Measurements from ENCODE around the gene ALDH1L1. TPM values are rescaled to one million over a fixed set of nuclear protein-coding genes. Genes with fewer than 3 reads are reported as not detected.

ALDH1L1 gene
- total RNA-seq, 1 experiment from 2014 or later = 1.2 TPM

DNA sequence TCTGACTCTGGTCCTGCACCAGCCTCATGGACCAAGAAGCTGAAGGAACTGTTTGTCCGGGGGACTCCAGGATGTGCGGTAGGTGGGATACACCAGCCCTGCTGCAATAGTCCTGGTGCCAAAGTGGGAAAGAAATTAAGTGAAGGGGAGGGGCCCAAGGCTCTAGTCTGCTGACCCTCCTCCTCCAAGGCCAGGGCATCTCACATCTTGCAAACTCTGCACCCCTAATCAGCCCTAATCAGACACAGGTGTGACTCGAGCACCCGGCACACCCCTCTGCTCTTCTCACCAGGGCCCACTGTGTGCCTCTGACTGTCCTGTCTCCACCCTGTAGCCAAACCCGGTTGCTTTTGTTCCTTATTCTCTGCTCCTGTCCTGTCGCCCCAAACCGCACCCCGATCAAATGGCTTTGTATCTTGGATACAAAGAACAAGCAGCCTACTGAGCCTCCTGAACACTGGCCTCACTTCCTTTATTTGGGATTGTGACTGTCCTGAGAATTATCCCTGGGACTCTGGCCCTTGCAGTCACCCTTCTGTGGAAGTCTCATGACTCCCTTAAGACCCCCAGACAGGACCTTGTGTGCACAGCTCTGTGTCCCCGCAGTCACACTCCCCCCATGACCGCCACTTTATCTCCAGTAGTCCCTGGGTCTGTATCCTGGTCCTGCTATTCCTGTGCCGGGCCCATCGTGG lies 69.8 kb downstream of the ALDH1L1 start:
- H3K36me3 Mint-ChIP-seq = no peaks in the 10 kb centered on the region
- POLR2A ChIA-PET = no interaction called here
- CTCF ChIA-PET = no interaction called here

GRCh38 chr3:126109880-126110235 lies 70.5 kb downstream of the ALDH1L1 start:
- ChIA-PET CTCF (interaction anchor here (1.1 kb wide), 1 partner anchor 14 kb away, joined by 3 read pairs; no protein-coding TSS in a partner anchor), POLR2A (no interaction called here)
- DNase-seq (ENCODE audit: low spot score) (no peak), ATAC-seq (no peak)
- H3K4me3 Mint-ChIP-seq = no peak overlapping the region
- TF ChIP-seq ZNF219 (CRISPR knock-in tag; IDR thresholded peaks at IDR 0.05; ENCODE audit: borderline replicate concordance) = no peak
- TF ChIP-seq SOX15 (CRISPR knock-in tag; IDR thresholded peaks at IDR 0.05) = no peak
- no peak for TF ChIP-seq GABPB1 (CRISPR knock-in tag; IDR thresholded peaks at IDR 0.05)
- TF ChIP-seq GRHL2 (CRISPR knock-in tag; IDR thresholded peaks at IDR 0.05; ENCODE audit: insufficient replicate concordance, severe bottlenecking) = no peak
- no peak for TF ChIP-seq SMAD4 (CRISPR knock-in tag; IDR thresholded peaks at IDR 0.05)
- TF ChIP-seq ESRRA (CRISPR knock-in tag; IDR thresholded peaks at IDR 0.05; ENCODE audit: borderline replicate concordance) = no peak
- no peak for TF ChIP-seq NFATC4 (CRISPR knock-in tag; IDR thresholded peaks at IDR 0.05)
- TF ChIP-seq PRRX2 (CRISPR knock-in tag; IDR thresholded peaks at IDR 0.05) = no peak
- TF ChIP-seq, protein P1, sequence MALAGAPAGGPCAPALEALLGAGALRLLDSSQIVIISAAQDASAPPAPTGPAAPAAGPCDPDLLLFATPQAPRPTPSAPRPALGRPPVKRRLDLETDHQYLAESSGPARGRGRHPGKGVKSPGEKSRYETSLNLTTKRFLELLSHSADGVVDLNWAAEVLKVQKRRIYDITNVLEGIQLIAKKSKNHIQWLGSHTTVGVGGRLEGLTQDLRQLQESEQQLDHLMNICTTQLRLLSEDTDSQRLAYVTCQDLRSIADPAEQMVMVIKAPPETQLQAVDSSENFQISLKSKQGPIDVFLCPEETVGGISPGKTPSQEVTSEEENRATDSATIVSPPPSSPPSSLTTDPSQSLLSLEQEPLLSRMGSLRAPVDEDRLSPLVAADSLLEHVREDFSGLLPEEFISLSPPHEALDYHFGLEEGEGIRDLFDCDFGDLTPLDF (CRISPR knock-in tag; IDR thresholded peaks at IDR 0.05) = no peak
- TF ChIP-seq OVOL2 (CRISPR knock-in tag; IDR thresholded peaks at IDR 0.05; ENCODE audit: borderline replicate concordance) = no peak
- TF ChIP-seq ETV6 (CRISPR knock-in tag; IDR thresholded peaks at IDR 0.05) = no peak
- H3K27ac Mint-ChIP-seq = no peak overlapping the region
- H3K4me1 Mint-ChIP-seq = no peaks in the 10 kb centered on the region
- H3K27me3 Mint-ChIP-seq (ENCODE audit: low read depth) = no peaks in the 10 kb centered on the region; the same call in 1 of the 2 replicates
- H3K9me3 Mint-ChIP-seq = no peaks in the 10 kb centered on the region
- H3K36me3 Mint-ChIP-seq = no peaks in the 10 kb centered on the region

More for the DNA sequence above, 69.8 kb downstream of the ALDH1L1 start:
- Mint-ChIP-seq H3K27ac (no peak overlapping the region), H3K27me3 (ENCODE audit: low read depth) (no peaks in the 10 kb centered on the region; the same call in 1 of the 2 replicates), H3K4me3 (no peak overlapping the region), H3K9me3 (no peaks in the 10 kb centered on the region), H3K4me1 (no peaks in the 10 kb centered on the region)
- no peak for DNase-seq (ENCODE audit: low spot score)
- no peak for ATAC-seq
- TF ChIP-seq TEAD4 (CRISPR knock-in tag; IDR thresholded peaks at IDR 0.05) = no peak
- no peak for TF ChIP-seq ZNF281 (CRISPR knock-in tag; IDR thresholded peaks at IDR 0.05)
- TF ChIP-seq ATF3 (CRISPR knock-in tag; conservative IDR thresholded peaks at IDR 0.05) = no peak
- no peak for TF ChIP-seq CBFB (CRISPR knock-in tag; IDR thresholded peaks at IDR 0.05; ENCODE audit: low read depth)
- no peak for TF ChIP-seq ZNF512 (CRISPR knock-in tag; IDR thresholded peaks at IDR 0.05; ENCODE audit: borderline replicate concordance)
